ENCODE results near the gene PLA2G15.

- TF ChIP-seq EZH2phosphoT487 (IDR thresholded peaks at IDR 0.05; ENCODE audit: borderline replicate concordance, low read length) (no peak), CTCF (IDR thresholded peaks at IDR 0.05; ENCODE audit: low read depth, low read length, poor library complexity, severe bottlenecking) (no peak)
Measured at GRCh38 chr16:68246121-68246520, 948 bp downstream of the PLA2G15 start.
